WI38 (cell line): ENCODE data around the gene MBP.

Experiments
- H3K4me3 ChIP-seq: 2 replicates; pipeline ENCODE4 v1.5.1; 2011; ENCODE audit warnings: low read depth, mild to moderate bottlenecking, control low read depth, low read length
- CTCF ChIP-seq: IDR thresholded peaks from 2 replicates; pipeline ENCODE4 v1.5.1; 2012; ENCODE audit warnings: low read depth, mild to moderate bottlenecking, control low read depth, low read length

The MBP gene

GRCh38 chr18:77116201-77117080 is 16.1 kb downstream of the MBP start:
- H3K4me3 ChIP-seq: no peak overlapping the region
- TF ChIP-seq CTCF: no peak

GRCh38 chr18:77115192-77115953 is 17.2 kb downstream of the MBP start:
- TF ChIP-seq CTCF: no peak
- no peak overlapping the region for H3K4me3 ChIP-seq

GRCh38 chr18:77114415-77115191 is 18.0 kb downstream of the MBP start:
- TF ChIP-seq CTCF: no peak
- H3K4me3 ChIP-seq: no peak overlapping the region

GRCh38 chr18:77114152-77114414 is 18.5 kb downstream of the MBP start:
- no peak for TF ChIP-seq CTCF

GRCh38 chr18:77113361-77114151 is 19.0 kb downstream of the MBP start:
- TF ChIP-seq CTCF: no peak
- no peak overlapping the region for H3K4me3 ChIP-seq

More at GRCh38 chr18:77114152-77114414, 18.5 kb downstream of the MBP start:
- H3K4me3 ChIP-seq: no peak overlapping the region

- no peak for TF ChIP-seq CTCF
- H3K4me3 ChIP-seq: no peak overlapping the region
Measured at GRCh38 chr18:77112747-77113092, 19.9 kb downstream of the MBP start.
